ENCODE data around the gene GPSM1. TPM values are rescaled to one million over a fixed set of nuclear protein-coding genes. Genes with fewer than 3 reads are reported as not detected.

GPSM1 gene
- total RNA-seq, 1 donor from 2014 or later, result 69.0 TPM

- no peak for TF ChIP-seq CTCF (IDR thresholded peaks at IDR 0.05; ENCODE audit: borderline replicate concordance)
- DNase-seq, result peak; percentile 74
- H3K27me3 ChIP-seq (ENCODE audit: low read depth), result no peaks in the 10 kb centered on the region
- H3K36me3 ChIP-seq, result peaks cover 28% of the 10 kb centered on the region
- H3K4me3 ChIP-seq, result peak overlapping the region; percentile 5
- H3K9me3 ChIP-seq (replicated peaks), result no peaks in the 10 kb centered on the region
- intact Hi-C loops (cut with micrococcal nuclease), result no loop called here
- peak overlapping the region; percentile 96 for H3K27ac ChIP-seq (replicated peaks)
- H3K4me1 ChIP-seq, result peaks cover 67% of the 10 kb centered on the region
Observed at GRCh38 chr9:136341042-136341655, 13.8 kb downstream of the GPSM1 start.

GRCh38 chr9:136341769-136342168 is 14.4 kb downstream of the GPSM1 start:
- H3K4me1 ChIP-seq, result peaks cover 73% of the 10 kb centered on the region
- H3K27me3 ChIP-seq (ENCODE audit: low read depth), result no peaks in the 10 kb centered on the region
- H3K9me3 ChIP-seq (replicated peaks), result no peaks in the 10 kb centered on the region
- peaks cover 22% of the 10 kb centered on the region for H3K36me3 ChIP-seq
- DNase-seq, result no peak
- intact Hi-C loops (cut with micrococcal nuclease), result no loop called here
- H3K27ac ChIP-seq (replicated peaks), result peak overlapping the region; percentile 96
- TF ChIP-seq CTCF (IDR thresholded peaks at IDR 0.05; ENCODE audit: borderline replicate concordance), result no peak
- peak overlapping the region; percentile 64 for H3K4me3 ChIP-seq

GRCh38 chr9:136342181-136343120 is 15.1 kb downstream of the GPSM1 start:
- Histone ChIP-seq H3K36me3 (peaks cover 15% of the 10 kb centered on the region), H3K27me3 (ENCODE audit: low read depth) (no peaks in the 10 kb centered on the region), H3K4me3 (peak overlapping the region; percentile 64), H3K27ac (replicated peaks) (peak overlapping the region; percentile 96), H3K9me3 (replicated peaks) (no peaks in the 10 kb centered on the region), H3K4me1 (peaks cover 73% of the 10 kb centered on the region)
- TF ChIP-seq CTCF (IDR thresholded peaks at IDR 0.05; ENCODE audit: borderline replicate concordance), result no peak
- peak; percentile 87 for DNase-seq
- intact Hi-C loops (cut with micrococcal nuclease), result no loop called here

- no peaks in the 10 kb centered on the region for H3K27me3 ChIP-seq (ENCODE audit: low read depth)
- H3K27ac ChIP-seq (replicated peaks), result peak overlapping the region; percentile 96
- H3K36me3 ChIP-seq, result peaks cover 6% of the 10 kb centered on the region
- H3K4me3 ChIP-seq, result peak overlapping the region; percentile 64
- intact Hi-C loops (cut with micrococcal nuclease), result no loop called here
- no peak for TF ChIP-seq CTCF (IDR thresholded peaks at IDR 0.05; ENCODE audit: borderline replicate concordance)
- no peaks in the 10 kb centered on the region for H3K9me3 ChIP-seq (replicated peaks)
- peak; percentile 82 for DNase-seq
- H3K4me1 ChIP-seq, result peaks cover 73% of the 10 kb centered on the region
Observed at GRCh38 chr9:136343121-136343883, 16.0 kb downstream of the GPSM1 start.

- peak overlapping the region; percentile 64 for H3K4me3 ChIP-seq
Observed at GRCh38 chr9:136343884-136344269, 16.5 kb downstream of the GPSM1 start.

More at GRCh38 chr9:136343884-136344269, 16.5 kb downstream of the GPSM1 start:
- TF ChIP-seq CTCF (IDR thresholded peaks at IDR 0.05; ENCODE audit: borderline replicate concordance), result no peak
- Histone ChIP-seq H3K27me3 (ENCODE audit: low read depth) (no peaks in the 10 kb centered on the region), H3K9me3 (replicated peaks) (no peaks in the 10 kb centered on the region), H3K36me3 (peaks cover under 1% of the 10 kb centered on the region), H3K4me1 (peaks cover 73% of the 10 kb centered on the region), H3K27ac (replicated peaks) (peak overlapping the region; percentile 96)
- intact Hi-C loops (cut with micrococcal nuclease), result no loop called here
- no peak for DNase-seq

Data from left ventricle myocardium inferior (tissue), 1 donor.